Stromal cell of bone marrow (primary cell): ENCODE measurements around the gene PXDC1.

Experiments used
- DNase-seq: peaks from one replicate; pipeline ENCODE4 v3.0.0-alpha.2; 2012; ENCODE audit warnings: low read depth

The PXDC1 gene

GRCh38 chr6:3746696-3747095 is 4.8 kb downstream of the PXDC1 start:
- DNase-seq, result no peak

GRCh38 chr6:3746119-3746691 is 5.3 kb downstream of the PXDC1 start:
- DNase-seq, result no peak

- DNase-seq, result no peak
These were observed 5.9 kb downstream of the PXDC1 start for GRCh38 chr6:3745566-3746118.

GRCh38 chr6:3744901-3745470 is 6.5 kb downstream of the PXDC1 start:
- no peak for DNase-seq

GRCh38 chr6:3744211-3744900 is 7.2 kb downstream of the PXDC1 start:
- DNase-seq, result no peak

DNA sequence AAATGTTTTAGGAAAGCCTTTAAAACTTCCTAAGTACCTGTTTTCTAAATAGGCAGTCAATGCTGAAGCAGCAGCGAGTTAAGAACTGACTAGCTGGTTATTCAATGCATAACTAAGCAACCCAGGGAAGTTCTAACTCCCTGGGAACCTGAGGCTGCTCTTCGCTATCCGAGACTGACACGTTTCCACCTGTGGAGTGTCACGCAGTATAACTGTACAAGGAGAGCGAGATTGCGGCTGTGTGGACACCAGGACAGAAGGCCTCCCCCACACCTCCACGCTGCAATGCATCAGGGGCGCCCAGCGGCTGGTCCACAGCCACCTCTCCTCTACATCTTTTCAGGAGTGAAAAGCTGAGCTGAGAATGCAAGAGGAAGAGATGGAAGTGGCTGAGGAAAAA is 8.0 kb downstream of the PXDC1 start:
- no peak for DNase-seq

- DNase-seq, result no peak
These were observed 8.8 kb downstream of the PXDC1 start for GRCh38 chr6:3742426-3743344.

DNA sequence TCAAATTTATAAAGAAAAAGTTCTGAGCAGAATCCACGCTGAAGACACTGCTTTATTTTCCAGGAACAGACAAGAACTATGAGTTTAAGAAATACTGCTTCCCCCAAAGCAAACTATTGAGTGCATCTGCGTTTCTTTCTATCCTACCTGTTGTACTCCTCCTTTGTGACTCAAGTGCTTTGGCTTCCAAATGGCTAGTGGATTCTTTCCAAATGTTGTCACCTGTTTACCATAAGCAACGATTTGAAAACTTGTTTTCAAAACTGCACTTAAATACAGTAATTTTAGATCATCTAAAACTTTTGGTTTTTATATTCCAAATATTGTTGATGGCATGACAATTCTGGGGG is 9.5 kb downstream of the PXDC1 start:
- no peak for DNase-seq

- no peak for DNase-seq
These were observed 10.0 kb downstream of the PXDC1 start for GRCh38 chr6:3741477-3741871.

DNA sequence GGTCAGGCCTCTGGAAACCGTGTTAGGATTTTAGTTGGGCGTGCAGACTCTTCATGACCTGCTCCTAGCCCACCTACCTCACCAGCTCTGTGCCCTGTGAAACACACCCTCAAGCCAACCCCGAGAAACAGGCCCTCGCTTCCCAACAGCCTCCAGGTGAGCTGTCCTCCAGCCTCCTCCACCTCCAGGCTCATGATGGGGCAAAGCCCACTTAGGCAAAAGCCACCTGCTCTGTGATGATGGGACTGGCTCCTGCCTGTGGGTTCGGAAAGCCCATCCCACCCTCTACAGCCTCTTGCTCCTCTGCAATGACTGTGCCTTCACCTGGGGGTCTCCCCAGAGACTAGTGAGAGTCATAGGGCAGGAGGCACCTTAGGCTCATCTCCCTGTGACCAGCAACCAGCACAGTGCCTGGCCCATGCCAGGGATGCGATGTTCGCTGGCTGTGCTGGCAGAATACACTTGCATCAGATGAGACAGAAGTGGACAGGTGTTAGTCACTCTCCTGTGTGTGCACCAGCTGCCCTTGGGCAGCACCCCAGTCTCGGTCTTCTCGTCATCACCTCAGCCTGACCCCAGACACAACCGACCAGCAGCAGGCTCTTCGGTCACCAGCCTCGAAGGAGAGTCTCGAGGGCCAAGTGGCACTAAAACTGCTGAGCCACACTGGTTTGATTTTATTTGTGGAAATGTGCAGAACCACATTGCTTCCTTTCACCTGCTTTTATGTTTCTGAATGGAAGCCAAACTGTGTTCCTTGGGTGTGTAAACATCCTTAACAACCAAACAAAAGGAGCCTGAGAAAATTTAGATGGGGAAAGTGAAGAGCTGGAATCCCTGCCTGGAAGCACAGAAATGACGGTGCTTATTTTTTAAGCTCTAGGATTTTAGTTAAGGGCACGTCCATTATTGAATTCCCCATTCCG is 10.7 kb downstream of the PXDC1 start:
- DNase-seq, result no peak

- DNase-seq, result no peak
These were observed 12.1 kb downstream of the PXDC1 start for GRCh38 chr6:3739311-3739897.

DNA sequence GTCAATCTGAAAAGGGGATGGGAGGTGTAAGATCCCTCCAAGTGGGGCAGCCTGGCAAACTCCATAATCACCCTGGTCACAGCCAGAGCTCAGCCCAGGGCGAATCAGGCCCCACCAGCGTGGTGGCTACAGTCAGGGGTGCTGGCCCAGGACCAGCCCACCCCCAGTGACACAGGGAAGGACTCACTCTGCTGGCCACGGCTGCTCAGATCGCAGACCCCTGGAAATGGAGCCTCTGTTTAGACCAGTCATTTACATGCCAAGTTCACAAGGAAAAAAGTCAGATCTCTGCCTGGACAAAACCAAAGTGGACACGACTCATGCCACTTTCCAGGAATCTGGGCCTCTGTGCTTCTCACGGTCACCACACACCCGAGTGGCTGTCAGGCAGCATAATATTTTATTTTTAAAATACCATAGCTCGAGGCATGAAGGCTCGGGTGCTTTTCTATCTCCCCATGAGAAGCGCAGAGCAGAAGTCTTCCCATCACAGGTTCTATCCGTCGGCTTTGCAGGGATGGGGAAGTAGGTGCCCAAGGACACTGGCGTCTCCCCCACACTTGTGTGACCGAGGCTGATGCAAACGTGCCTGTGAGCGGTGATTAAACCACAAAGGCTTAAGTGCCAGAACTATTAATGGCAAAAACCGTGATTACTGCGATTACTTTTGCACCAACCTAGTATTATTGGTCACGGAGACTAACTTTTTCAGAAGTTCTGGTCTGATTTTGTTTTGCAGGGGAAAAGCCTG is 13.0 kb downstream of the PXDC1 start:
- DNase-seq, result no peak

DNA sequence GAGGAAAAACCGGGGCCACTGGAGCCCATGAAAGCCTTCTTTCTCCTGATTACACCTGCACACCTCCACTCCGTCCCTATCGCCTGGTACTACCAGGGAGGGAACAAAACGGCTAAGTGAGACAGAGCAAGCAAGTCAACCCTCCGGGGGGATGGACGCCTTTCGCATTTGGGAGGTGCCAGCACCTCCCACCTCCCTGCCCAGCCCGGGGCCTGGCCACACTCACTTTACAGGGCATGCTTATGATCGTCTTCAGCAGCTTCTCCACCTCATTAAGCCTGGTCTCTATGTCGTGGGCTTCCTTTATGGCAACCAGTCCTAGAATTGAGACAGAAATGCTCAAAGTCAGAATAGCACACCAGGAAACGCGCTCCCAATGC is 13.7 kb downstream of the PXDC1 start:
- no peak for DNase-seq

DNA sequence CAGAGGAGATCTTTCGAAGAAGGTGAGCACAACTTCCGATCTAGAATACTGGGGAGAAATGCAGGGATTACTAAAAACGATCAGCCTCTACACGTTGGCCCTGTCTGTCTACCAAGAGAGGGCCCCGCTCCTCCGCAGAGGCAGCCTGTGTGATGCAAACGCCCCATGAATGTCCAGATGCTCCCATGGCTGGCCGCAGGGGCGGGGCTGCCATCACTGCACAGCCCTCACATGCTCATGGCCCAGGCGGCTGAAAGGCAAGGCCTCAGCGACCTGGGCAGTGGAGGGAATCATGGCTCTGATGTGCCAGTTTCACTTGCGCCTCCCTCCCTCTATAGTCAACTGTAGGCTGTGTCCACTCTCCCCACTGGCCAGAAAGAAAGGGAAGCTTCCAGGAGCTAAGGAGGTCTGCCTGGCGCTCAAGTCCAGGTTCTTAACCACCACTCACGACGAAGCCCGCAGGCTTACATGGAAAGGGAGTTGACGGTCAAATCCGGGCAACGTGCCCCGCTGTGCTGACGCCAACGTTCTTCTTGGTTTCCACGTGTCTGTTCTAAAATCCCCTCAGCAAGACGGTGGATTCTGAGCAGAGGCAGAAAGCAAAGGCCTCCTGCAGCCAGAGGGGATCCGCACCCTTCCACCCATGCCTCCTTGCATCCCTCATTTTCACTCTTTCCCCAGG is 14.2 kb downstream of the PXDC1 start:
- DNase-seq, result no peak

DNA sequence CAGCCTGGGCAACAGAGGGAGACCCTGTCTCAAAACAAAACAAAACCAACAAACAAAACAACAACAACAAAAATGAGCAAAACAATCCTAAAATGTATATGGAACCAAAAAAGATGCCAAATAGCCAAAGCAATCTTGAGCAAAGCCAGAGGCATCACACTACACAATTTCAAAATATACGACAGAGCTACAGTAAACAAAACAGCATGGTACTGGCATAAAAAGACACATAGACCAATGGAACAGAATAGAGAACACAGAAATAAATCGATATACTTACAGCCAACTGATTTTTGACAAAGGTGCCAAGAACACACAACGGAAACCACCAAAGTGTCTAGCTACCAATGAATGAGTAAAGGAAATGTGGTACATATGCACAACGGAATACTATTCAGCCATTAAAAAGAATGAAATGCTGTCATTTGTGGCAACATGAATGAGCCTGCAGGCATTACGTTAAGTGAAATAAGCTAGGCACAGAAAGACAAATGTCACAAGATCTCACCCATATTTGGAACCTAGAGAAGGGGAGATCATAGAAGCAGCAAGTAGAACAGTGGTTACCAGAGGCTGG is 16.4 kb downstream of the PXDC1 start:
- DNase-seq, result no peak

DNA sequence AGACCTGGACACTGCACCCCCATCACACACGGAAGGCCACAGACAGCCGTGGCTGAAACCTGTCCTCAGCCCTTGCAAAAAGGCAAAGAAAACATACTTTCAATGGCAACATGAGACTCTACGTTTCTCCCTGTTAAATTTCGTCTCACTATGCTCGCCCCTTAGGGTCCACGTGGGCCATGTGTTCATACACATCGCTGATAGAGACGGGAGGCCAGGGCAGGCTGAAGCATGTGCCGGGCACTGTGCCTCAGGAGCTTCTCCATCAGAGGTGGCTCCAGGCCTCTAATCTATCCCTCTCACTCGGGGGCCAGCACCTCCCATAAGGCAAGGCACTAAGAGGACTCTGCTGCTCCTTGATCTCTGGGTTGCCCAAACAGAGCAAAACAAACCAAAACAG is 17.5 kb downstream of the PXDC1 start:
- no peak for DNase-seq

GRCh38 chr6:3733321-3733925 is 18.1 kb downstream of the PXDC1 start:
- no peak for DNase-seq

DNA sequence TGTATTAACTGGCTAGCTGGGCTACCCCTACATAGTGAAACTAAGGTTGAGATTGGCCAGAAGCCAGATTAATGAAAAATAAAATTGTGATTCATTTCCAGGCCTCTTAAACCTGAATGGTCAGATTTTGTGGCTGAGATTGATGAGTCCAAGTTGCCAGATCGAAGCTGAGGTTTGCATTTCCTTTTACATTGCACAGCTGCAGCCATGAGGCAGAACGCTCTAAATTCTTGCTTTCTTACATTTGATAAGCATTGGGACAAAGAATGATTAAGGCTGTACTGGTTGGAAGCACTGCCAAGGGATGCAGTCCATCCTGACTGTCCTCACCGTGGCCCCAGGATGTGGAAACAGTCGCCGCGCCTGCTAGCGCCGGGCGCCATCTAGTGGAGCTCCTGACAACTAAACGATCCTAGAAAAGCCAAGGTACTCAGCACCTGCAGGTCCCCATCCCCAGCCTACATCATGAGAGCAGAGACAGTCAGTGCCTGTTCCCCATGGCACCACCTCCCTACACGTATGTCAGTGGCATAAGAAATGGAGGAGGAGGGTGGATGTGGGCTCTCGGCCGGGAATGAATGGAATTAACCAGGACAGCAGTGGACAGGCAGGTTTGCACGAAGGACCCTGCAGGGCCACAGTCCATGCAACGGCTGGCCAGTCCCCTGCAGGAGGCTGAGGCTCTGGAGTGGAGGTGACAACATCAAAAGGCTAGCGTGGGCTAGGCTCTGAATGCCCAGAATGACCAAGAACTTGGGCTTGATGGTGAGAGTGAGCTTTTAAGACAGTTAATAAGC is 19.0 kb downstream of the PXDC1 start:
- DNase-seq, result peak; percentile 72
